K562 (cell line): Measurements from ENCODE around the gene SPATS2L. TPM values are rescaled to one million over a fixed set of nuclear protein-coding genes. Genes with fewer than 3 reads are reported as not detected.

ENCODE experiments used
- polyA plus RNA-seq, 8 experiments: library from polyadenylated mRNA; depleted of rRNA in 4 of 8; stranded (reverse) in 5 of 8; unstranded in 3 of 8; fragments of >200 nt; fragmentation: Nextera tagmentation in 2 of 8; fragmentation: Illumina TruSeq in 1 of 8; extraction: Ambion mirVana in 2 of 8; extraction: Trizol in 1 of 8; gene quantifications; 2 replicates each; pipeline versions ENCODE4 v1.2.1 to v1.2.3, GENCODE V29; 2011 to 2014; ENCODE audit warnings: inconsistent platforms in 1 of 8, missing spikeins in 1 of 8
- small RNA-seq: library from RNA; depleted of rRNA; stranded (forward); fragments of <200 nt; gene quantifications from one replicate; pipeline ENCODE3, GENCODE V24; 2014
- total RNA-seq, 7 experiments: library from RNA; depleted of rRNA in 6 of 7; stranded (reverse); fragments of >200 nt in 6 of 7; fragmentation: Illumina TruSeq in 2 of 7; extraction: Trizol in 2 of 7; gene quantifications; 2 replicates each; pipeline versions ENCODE4 v1.2.1 to v1.2.3, GENCODE V29; 2011 to 2021; ENCODE audit warnings: low replicate concordance in 1 of 7

Gene SPATS2L
- total and polyA plus RNA-seq, 9 of the 15 experiments (the other 6 are each of a cell fraction or from before 2014, with no cell fraction given) = 11.3 to 41.5 (median 24.9) TPM

Small RNAs within 50 kb of the gene (small RNA-seq; reads per million reads assigned to genes)
- not detected for gene RNY4P34

Other genes with a start within 250 kb of the SPATS2L start
- 4.2 and 4.3 TPM in 2 replicates for gene KCTD18, start 203.4 kb downstream of the SPATS2L start, total RNA-seq (2014; rRNA removed)
- 4.4 and 4.9 TPM in 2 replicates for gene KCTD18, start 203.4 kb downstream of the SPATS2L start, total RNA-seq (2014; rRNA removed; fragmentation: Illumina TruSeq; extraction: Trizol)
- gene KCTD18, start 203.4 kb downstream of the SPATS2L start, total RNA-seq (2015; rRNA removed; fragmentation: Illumina TruSeq; extraction: Trizol) = 4.6 and 5.4 TPM in 2 replicates
- gene KCTD18, start 203.4 kb downstream of the SPATS2L start, total RNA-seq (2021) = 3.0 and 3.8 TPM in 2 replicates
- gene KCTD18, start 203.4 kb downstream of the SPATS2L start, polyA plus RNA-seq (2011; rRNA removed) = 2.6 and 3.2 TPM in 2 replicates
- 3.6 and 3.8 TPM in 2 replicates for gene KCTD18, start 203.4 kb downstream of the SPATS2L start, polyA plus RNA-seq (2014; fragmentation: Illumina TruSeq; extraction: Trizol)
- gene KCTD18, start 203.4 kb downstream of the SPATS2L start, polyA plus RNA-seq (2014; fragmentation: Nextera tagmentation; extraction: Ambion mirVana) = under 1 TPM; 0.39 to 0.43 TPM
- gene KCTD18, start 203.4 kb downstream of the SPATS2L start, polyA plus RNA-seq (2014; rRNA removed) = 3.3 and 3.8 TPM in 2 replicates
- 13.7 and 14.5 TPM in 2 replicates for gene SGO2, start 219.5 kb downstream of the SPATS2L start, total RNA-seq (2014; rRNA removed)
- gene SGO2, start 219.5 kb downstream of the SPATS2L start, total RNA-seq (2014; rRNA removed; fragmentation: Illumina TruSeq; extraction: Trizol) = 16.6 and 20.0 TPM in 2 replicates
- 15.6 and 16.3 TPM in 2 replicates for gene SGO2, start 219.5 kb downstream of the SPATS2L start, total RNA-seq (2015; rRNA removed; fragmentation: Illumina TruSeq; extraction: Trizol)
- 17.1 and 17.3 TPM in 2 replicates for gene SGO2, start 219.5 kb downstream of the SPATS2L start, total RNA-seq (2021)
- 17.6 and 24.9 TPM in 2 replicates for gene SGO2, start 219.5 kb downstream of the SPATS2L start, polyA plus RNA-seq (2011; rRNA removed)
- 20.0 and 25.9 TPM in 2 replicates for gene SGO2, start 219.5 kb downstream of the SPATS2L start, polyA plus RNA-seq (2014; fragmentation: Illumina TruSeq; extraction: Trizol)
- 10 to 100 TPM; 15.0 to 18.4 TPM for gene SGO2, start 219.5 kb downstream of the SPATS2L start, polyA plus RNA-seq (2014; fragmentation: Nextera tagmentation; extraction: Ambion mirVana)
- gene SGO2, start 219.5 kb downstream of the SPATS2L start, polyA plus RNA-seq (2014; rRNA removed) = 14.6 and 16.3 TPM in 2 replicates